Duodenal mucosa (tissue), 2 donors: Measurements from ENCODE around the gene CLIC4.
"Not testable (repeated sequence)": the region's sequence is repeated elsewhere in the genome, so short reads cannot be mapped to it uniquely, and the experiment has no call there.

Experiments
- H3K27ac ChIP-seq: one replicate; pipeline ENCODE4 v1.7.0; 2013; ENCODE audit warnings: low read depth, low read length
- H3K27me3 ChIP-seq, 2 donors: one replicate each; pipeline ENCODE4 v1.7.0; 2013; ENCODE audit warnings: low read length in 2 of 2, control low read depth in 1 of 2; ENCODE audit not compliant: insufficient read depth in 2 of 2, control insufficient read depth in 1 of 2
- H3K36me3 ChIP-seq, 2 donors: one replicate each; pipeline ENCODE4 v1.7.0; 2013; ENCODE audit warnings: low read length in 2 of 2, control low read depth in 1 of 2; ENCODE audit not compliant: insufficient read depth in 2 of 2, control insufficient read depth in 1 of 2
- H3K4me1 ChIP-seq, 2 donors: one replicate each; pipeline ENCODE4 v1.7.0; 2013; ENCODE audit warnings: low read length in 2 of 2, control low read depth in 1 of 2; ENCODE audit not compliant: insufficient read depth in 2 of 2, control insufficient read depth in 1 of 2
- H3K4me3 ChIP-seq, 2 donors: one replicate each; pipeline ENCODE4 v1.7.0; 2013; ENCODE audit warnings: low read length in 2 of 2, low read depth in 1 of 2
- H3K9ac ChIP-seq, 2 donors: one replicate each; pipeline ENCODE4 v1.7.0; 2013; ENCODE audit warnings: low read length in 2 of 2, low read depth in 1 of 2
- H3K9me3 ChIP-seq, 2 donors: one replicate each; pipeline ENCODE4 v1.7.0; 2013; ENCODE audit warnings: low read length in 2 of 2, control low read depth in 1 of 2; ENCODE audit not compliant: control insufficient read depth in 1 of 2

CLIC4 gene

GRCh38 chr1:24732186-24732885 is 12.9 kb upstream of the CLIC4 start:
- H3K9me3 ChIP-seq, result no peaks in the 10 kb centered on the region
- H3K4me3 ChIP-seq, result no peak overlapping the region
- H3K27ac ChIP-seq, result no peak overlapping the region
- peaks cover 6 to 8% of the 10 kb centered on the region in 2 donors for H3K4me1 ChIP-seq
- H3K36me3 ChIP-seq, result no peaks in the 10 kb centered on the region
- H3K27me3 ChIP-seq, result peaks cover 0 to 3% of the 10 kb centered on the region in 2 donors
- H3K9ac ChIP-seq, result no peak overlapping the region

- not testable (repeated sequence) for H3K4me3 ChIP-seq, H3K9ac ChIP-seq, H3K4me1 ChIP-seq, H3K27ac ChIP-seq, H3K27me3 ChIP-seq, H3K9me3 ChIP-seq, H3K36me3 ChIP-seq
Observed at GRCh38 chr1:24733342-24733741, 11.9 kb upstream of the CLIC4 start.

GRCh38 chr1:24735156-24735508 is 10.1 kb upstream of the CLIC4 start:
- no peak overlapping the region for H3K4me3 ChIP-seq

GRCh38 chr1:24735509-24736375 is 9.5 kb upstream of the CLIC4 start:
- peaks cover 0 to 7% of the 10 kb centered on the region in 2 donors for H3K4me1 ChIP-seq
- no peaks in the 10 kb centered on the region for H3K27me3 ChIP-seq
- no peaks in the 10 kb centered on the region for H3K9me3 ChIP-seq
- H3K4me3 ChIP-seq, result no peak overlapping the region
- no peaks in the 10 kb centered on the region for H3K36me3 ChIP-seq
- no peak overlapping the region for H3K9ac ChIP-seq
- H3K27ac ChIP-seq, result no peak overlapping the region

More at GRCh38 chr1:24735156-24735508, 10.1 kb upstream of the CLIC4 start:
- H3K36me3 ChIP-seq, result no peaks in the 10 kb centered on the region
- H3K9ac ChIP-seq, result no peak overlapping the region
- peaks cover 3 to 7% of the 10 kb centered on the region in 2 donors for H3K4me1 ChIP-seq
- H3K27ac ChIP-seq, result no peak overlapping the region
- H3K27me3 ChIP-seq, result no peaks in the 10 kb centered on the region
- no peaks in the 10 kb centered on the region for H3K9me3 ChIP-seq

DNA sequence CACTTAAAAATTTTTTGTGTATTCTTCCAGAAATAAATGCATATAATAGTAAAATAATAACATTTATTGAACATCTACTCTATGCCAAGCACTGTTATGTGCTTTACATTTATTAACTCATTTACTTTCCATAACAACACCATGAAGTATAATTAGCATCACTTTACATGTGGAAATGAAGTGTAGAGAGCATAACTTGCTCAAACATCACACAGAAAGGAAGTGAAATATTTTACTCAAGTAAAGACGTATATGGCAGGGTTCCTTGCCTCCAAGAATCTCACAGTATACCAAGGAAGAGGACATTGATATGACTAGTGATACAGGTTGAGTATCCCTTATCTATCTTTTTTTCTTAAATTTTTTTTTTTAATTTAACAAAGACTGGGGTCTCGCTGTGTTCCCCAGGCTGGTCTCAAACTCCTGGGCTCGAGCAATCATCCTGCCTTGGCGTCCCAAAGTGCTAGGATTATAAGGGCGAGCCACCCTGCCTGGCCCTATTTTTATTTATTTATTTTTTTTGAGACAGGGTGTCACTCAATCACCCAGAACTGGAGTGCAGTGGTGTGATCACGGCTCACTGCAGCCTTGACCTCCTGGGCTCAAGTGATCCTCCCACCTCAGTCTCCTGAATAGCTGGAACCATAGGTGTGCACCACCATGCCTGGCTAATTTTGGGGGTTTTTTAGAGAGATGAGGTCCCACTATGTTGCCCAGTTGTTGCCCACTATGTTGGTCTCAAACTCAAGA is 7.7 kb upstream of the CLIC4 start:
- H3K27me3 ChIP-seq, result no peaks in the 10 kb centered on the region
- H3K36me3 ChIP-seq, result no peaks in the 10 kb centered on the region
- H3K4me3 ChIP-seq, result no peak overlapping the region
- no peak overlapping the region for H3K27ac ChIP-seq
- no peak overlapping the region for H3K9ac ChIP-seq
- H3K4me1 ChIP-seq, result peaks cover 0 to 7% of the 10 kb centered on the region in 2 donors
- H3K9me3 ChIP-seq, result no peaks in the 10 kb centered on the region

- H3K9me3 ChIP-seq, result no peaks in the 10 kb centered on the region
- H3K27ac ChIP-seq, result no peak overlapping the region
- no peak overlapping the region for H3K4me3 ChIP-seq
- H3K36me3 ChIP-seq, result no peaks in the 10 kb centered on the region
- H3K9ac ChIP-seq, result no peak overlapping the region
- H3K27me3 ChIP-seq, result no peaks in the 10 kb centered on the region
- H3K4me1 ChIP-seq, result peaks cover 10 to 19% of the 10 kb centered on the region in 2 donors
Observed at GRCh38 chr1:24739241-24739640, 6.0 kb upstream of the CLIC4 start.

GRCh38 chr1:24742090-24742938 is 2.9 kb upstream of the CLIC4 start:
- Histone ChIP-seq H3K9ac (no peak overlapping the region), H3K27ac (no peak overlapping the region)

GRCh38 chr1:24743404-24744211 is 1.6 kb upstream of the CLIC4 start:
- H3K27me3 ChIP-seq, result peaks cover 6 to 10% of the 10 kb centered on the region in 2 donors
- peak overlapping the region in 1 of 2 donors; percentile 1 for H3K9ac ChIP-seq
- peak overlapping the region; percentile 13 for H3K27ac ChIP-seq
- H3K9me3 ChIP-seq, result no peaks in the 10 kb centered on the region
- no peaks in the 10 kb centered on the region for H3K36me3 ChIP-seq
- H3K4me1 ChIP-seq, result peaks cover 10 to 13% of the 10 kb centered on the region in 2 donors
- H3K4me3 ChIP-seq, result peak overlapping the region; percentile 8 to 32

More at GRCh38 chr1:24742090-24742938, 2.9 kb upstream of the CLIC4 start:
- no peak overlapping the region for H3K4me3 ChIP-seq
- H3K27me3 ChIP-seq, result peaks cover 6 to 10% of the 10 kb centered on the region in 2 donors
- no peaks in the 10 kb centered on the region for H3K36me3 ChIP-seq
- H3K9me3 ChIP-seq, result no peaks in the 10 kb centered on the region
- peaks cover 10 to 13% of the 10 kb centered on the region in 2 donors for H3K4me1 ChIP-seq
